ENCODE measurements around the gene DCAF5.

DCAF5 gene

DNA sequence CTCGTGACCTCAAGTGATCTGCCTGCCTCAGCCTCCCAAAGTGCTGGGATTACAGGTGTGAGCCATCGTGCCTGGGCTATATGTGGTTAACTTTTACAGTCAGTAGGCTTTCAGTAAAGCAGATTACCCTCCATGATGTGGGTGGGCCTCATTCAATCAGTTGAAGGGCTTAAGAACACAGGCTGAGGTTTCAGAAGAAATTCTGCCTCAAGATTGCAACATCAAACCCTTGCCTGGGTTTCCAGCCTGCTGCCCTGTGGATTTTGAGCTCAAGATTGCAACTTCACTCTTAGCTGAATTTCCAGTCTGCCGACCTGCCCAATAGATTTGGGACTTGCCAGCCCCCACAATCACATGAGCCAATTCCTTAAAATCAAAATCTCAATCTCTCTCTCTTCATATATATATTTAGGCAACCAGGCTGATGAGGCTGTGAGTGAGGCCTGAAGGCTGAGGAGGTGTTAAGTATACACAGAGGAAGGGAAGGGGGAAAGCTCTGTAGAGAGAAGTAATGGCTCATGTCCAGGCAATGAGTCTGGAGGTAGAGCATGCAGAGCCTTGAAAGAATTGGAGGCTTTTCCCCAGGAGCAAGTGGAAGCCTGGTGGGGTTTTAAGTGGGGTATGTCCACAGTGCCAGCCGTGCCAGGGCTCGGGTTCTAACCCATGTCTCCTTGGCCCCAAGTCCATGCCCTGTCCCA lies 140.5 kb downstream of the DCAF5 start:
- no peak for DNase-seq (ENCODE audit: low spot score)
- TF ChIP-seq, protein P1, sequence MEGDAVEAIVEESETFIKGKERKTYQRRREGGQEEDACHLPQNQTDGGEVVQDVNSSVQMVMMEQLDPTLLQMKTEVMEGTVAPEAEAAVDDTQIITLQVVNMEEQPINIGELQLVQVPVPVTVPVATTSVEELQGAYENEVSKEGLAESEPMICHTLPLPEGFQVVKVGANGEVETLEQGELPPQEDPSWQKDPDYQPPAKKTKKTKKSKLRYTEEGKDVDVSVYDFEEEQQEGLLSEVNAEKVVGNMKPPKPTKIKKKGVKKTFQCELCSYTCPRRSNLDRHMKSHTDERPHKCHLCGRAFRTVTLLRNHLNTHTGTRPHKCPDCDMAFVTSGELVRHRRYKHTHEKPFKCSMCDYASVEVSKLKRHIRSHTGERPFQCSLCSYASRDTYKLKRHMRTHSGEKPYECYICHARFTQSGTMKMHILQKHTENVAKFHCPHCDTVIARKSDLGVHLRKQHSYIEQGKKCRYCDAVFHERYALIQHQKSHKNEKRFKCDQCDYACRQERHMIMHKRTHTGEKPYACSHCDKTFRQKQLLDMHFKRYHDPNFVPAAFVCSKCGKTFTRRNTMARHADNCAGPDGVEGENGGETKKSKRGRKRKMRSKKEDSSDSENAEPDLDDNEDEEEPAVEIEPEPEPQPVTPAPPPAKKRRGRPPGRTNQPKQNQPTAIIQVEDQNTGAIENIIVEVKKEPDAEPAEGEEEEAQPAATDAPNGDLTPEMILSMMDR (IDR thresholded peaks at IDR 0.05; ENCODE audit: extremely low read depth, missing control alignments) = no peak

- TF ChIP-seq, protein P1 (IDR thresholded peaks at IDR 0.05; ENCODE audit: extremely low read depth, missing control alignments) = no peak
- DNase-seq (ENCODE audit: low spot score) = no peak
Measured at GRCh38 chr14:69010648-69011047, 142.3 kb downstream of the DCAF5 start.

DNA sequence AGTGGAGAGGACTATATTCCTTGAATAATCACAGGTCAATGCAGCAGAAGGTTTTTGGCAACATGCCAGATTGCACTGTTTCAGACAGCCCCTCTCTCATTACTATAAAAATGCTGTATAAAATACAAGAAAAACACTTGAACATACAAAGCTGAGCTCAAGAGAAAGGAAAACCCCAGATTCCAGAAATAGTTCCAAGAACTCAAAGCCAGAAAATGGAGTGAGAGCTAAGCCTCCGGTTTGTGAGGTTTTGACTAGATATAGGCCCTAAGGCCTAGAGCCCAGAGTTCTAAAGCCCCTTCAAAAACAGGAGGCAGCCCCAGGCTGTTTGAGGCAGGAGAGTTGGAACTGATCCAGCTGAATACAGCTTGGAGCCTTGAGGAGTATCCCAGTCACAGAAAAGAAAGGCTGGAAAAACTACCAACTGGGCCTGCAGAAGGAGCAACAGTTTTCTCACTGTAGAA lies 144.5 kb downstream of the DCAF5 start:
- no peak for DNase-seq (ENCODE audit: low spot score)

DNA sequence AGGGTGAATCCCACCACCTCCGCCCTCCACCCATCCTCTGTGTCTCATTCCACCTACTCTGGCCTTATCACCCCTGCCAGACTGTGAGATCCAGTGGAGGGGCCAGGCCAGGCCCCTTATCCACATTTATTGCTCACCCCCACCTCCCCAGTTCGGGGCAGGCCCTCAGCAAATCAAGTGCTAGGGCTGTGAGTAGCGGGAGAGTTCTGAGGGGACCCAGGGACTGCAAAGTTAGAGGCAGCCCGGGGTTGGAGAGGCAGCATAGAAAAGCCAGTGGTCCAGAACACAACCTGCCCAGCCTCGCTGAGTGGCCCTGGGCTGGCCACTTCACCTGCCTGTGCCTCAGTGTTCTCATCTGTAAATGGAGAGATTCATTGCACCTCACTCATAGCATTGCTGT lies 146.6 kb downstream of the DCAF5 start:
- DNase-seq (ENCODE audit: low spot score) = no peak
- TF ChIP-seq, protein P1 (IDR thresholded peaks at IDR 0.05; ENCODE audit: extremely low read depth, missing control alignments) = no peak

More for the DNA sequence above, 144.5 kb downstream of the DCAF5 start:
- TF ChIP-seq, protein P1 (IDR thresholded peaks at IDR 0.05; ENCODE audit: extremely low read depth, missing control alignments) = no peak

GRCh38 chr14:69005432-69006148 lies 147.3 kb downstream of the DCAF5 start:
- DNase-seq (ENCODE audit: low spot score) = no peak
- TF ChIP-seq, protein P1 (IDR thresholded peaks at IDR 0.05; ENCODE audit: extremely low read depth, missing control alignments) = no peak

GRCh38 chr14:69004731-69005431 lies 148.0 kb downstream of the DCAF5 start:
- TF ChIP-seq, protein P1 (IDR thresholded peaks at IDR 0.05; ENCODE audit: extremely low read depth, missing control alignments) = no peak
- DNase-seq (ENCODE audit: low spot score) = no peak

GRCh38 chr14:69003626-69004025 lies 149.3 kb downstream of the DCAF5 start:
- DNase-seq (ENCODE audit: low spot score) = no peak
- TF ChIP-seq, protein P1 (IDR thresholded peaks at IDR 0.05; ENCODE audit: extremely low read depth, missing control alignments) = no peak

Data from GM20000 (cell line).